ENCODE results near the gene ACSF2.
A peak's percentile ranks its signal among the peaks of the same experiment; 100 is the strongest.
"Not testable (repeated sequence)": the region's sequence is repeated elsewhere in the genome, so short reads cannot be mapped to it uniquely, and the experiment has no call there.

The ACSF2 gene

GRCh38 chr17:50397111-50397918 lies 28.7 kb upstream of the ACSF2 start, which contains the start of gene LRRC59:
LRRC59 (minus strand) TSS chr17:50397523; CDS start chr17:50397317, 206 bp downstream.
- Histone ChIP-seq H3K27ac (peak within 1 kb of the TSS; percentile 82 to 86), H3K4me3 (peak within 1 kb of the TSS; percentile 89)
- TF ChIP-seq CTCF (IDR thresholded peaks at IDR 0.05) = peak; percentile 97
- peak; percentile 90 for DNase-seq (ENCODE audit: low spot score)

- peak overlapping the region in 1 of 2 donors; percentile 82 for H3K27ac ChIP-seq
- H3K4me3 ChIP-seq = peak overlapping the region; percentile 89
- no peak for DNase-seq (ENCODE audit: low spot score)
- TF ChIP-seq CTCF (IDR thresholded peaks at IDR 0.05) = no peak
Observed at GRCh38 chr17:50397919-50398285, 28.1 kb upstream of the ACSF2 start.

- not testable (repeated sequence) for H3K4me3 ChIP-seq, H3K27ac ChIP-seq
Observed at GRCh38 chr17:50398672-50399071, 27.3 kb upstream of the ACSF2 start.

GRCh38 chr17:50399591-50399990 lies 26.4 kb upstream of the ACSF2 start:
- not testable (repeated sequence) for DNase-seq (ENCODE audit: low spot score); H3K4me3 ChIP-seq; H3K27ac ChIP-seq

More at GRCh38 chr17:50398672-50399071, 27.3 kb upstream of the ACSF2 start:
- not testable (repeated sequence) for DNase-seq (ENCODE audit: low spot score)

GRCh38 chr17:50405351-50405750 lies 20.7 kb upstream of the ACSF2 start:
- not testable (repeated sequence) for DNase-seq (ENCODE audit: low spot score); H3K27ac ChIP-seq; H3K4me3 ChIP-seq

GRCh38 chr17:50406578-50406977 lies 19.4 kb upstream of the ACSF2 start:
- no peak for TF ChIP-seq CTCF (IDR thresholded peaks at IDR 0.05)
- DNase-seq (ENCODE audit: low spot score) = no peak
- H3K4me3 ChIP-seq = no peak overlapping the region
- H3K27ac ChIP-seq = no peak overlapping the region

GRCh38 chr17:50407921-50408320 lies 18.1 kb upstream of the ACSF2 start:
- TF ChIP-seq CTCF (IDR thresholded peaks at IDR 0.05) = no peak
- no peak for DNase-seq (ENCODE audit: low spot score)
- no peak overlapping the region for H3K4me3 ChIP-seq
- H3K27ac ChIP-seq = no peak overlapping the region

- Histone ChIP-seq H3K4me3 (no peak overlapping the region), H3K27ac (no peak overlapping the region)
- no peak for TF ChIP-seq CTCF (IDR thresholded peaks at IDR 0.05)
- no peak for DNase-seq (ENCODE audit: low spot score)
Observed at GRCh38 chr17:50412188-50412732, 13.8 kb upstream of the ACSF2 start.

Measured in coronary artery (tissue), 2 donors.